Loucy (cell line): Measurements from ENCODE around the gene CELSR1.

ENCODE experiments used
- H2AFZ ChIP-seq: fragments of 200-600 bp; sonication (generic); 2 replicates; pipeline ENCODE4 v1.6.0; 2016; ENCODE audit warnings: antibody characterized with exemption, mild to moderate bottlenecking, low read length, moderate library complexity
- H3F3A ChIP-seq: fragments of 200-600 bp; 2 replicates; pipeline ENCODE4 v1.6.0; 2016; ENCODE audit warnings: antibody characterized with exemption, low read depth, mild to moderate bottlenecking
- H3K27me3 ChIP-seq: fragments of 200-600 bp; sonication (generic); 2 replicates; pipeline ENCODE4 v1.6.1; 2014; ENCODE audit warnings: low read length, mild to moderate bottlenecking; ENCODE audit not compliant: insufficient read depth, poor library complexity, severe bottlenecking
- H3K36me3 ChIP-seq: fragments of 200-600 bp; sonication (generic); 2 replicates; pipeline ENCODE4 v1.6.1; 2016; ENCODE audit warnings: low read length; ENCODE audit not compliant: insufficient read depth
- H3K4me1 ChIP-seq: fragments of 200-600 bp; sonication (generic); 2 replicates; pipeline ENCODE4 v1.5.1; 2014; ENCODE audit warnings: low read length, mild to moderate bottlenecking; ENCODE audit not compliant: insufficient read depth, poor library complexity, severe bottlenecking
- H3K4me2 ChIP-seq: fragments of 200-600 bp; sonication (generic); 2 replicates; pipeline ENCODE4 v1.6.0; 2014; ENCODE audit warnings: antibody characterized with exemption, low read length, low read depth, mild to moderate bottlenecking; ENCODE audit not compliant: poor library complexity, severe bottlenecking
- H3K4me3 ChIP-seq: fragments of 200-600 bp; sonication (generic); 2 replicates; pipeline ENCODE4 v1.5.1; 2014; ENCODE audit warnings: low read length, mild to moderate bottlenecking, mixed read lengths; ENCODE audit not compliant: poor library complexity, severe bottlenecking
- H3K79me2 ChIP-seq: fragments of 200-600 bp; sonication (generic); 2 replicates; pipeline ENCODE4 v1.6.1; 2014; ENCODE audit warnings: low read length; ENCODE audit not compliant: insufficient read depth
- H3K9ac ChIP-seq: fragments of 200-600 bp; sonication (generic); 2 replicates; pipeline ENCODE4 v1.6.0; 2014; ENCODE audit warnings: mild to moderate bottlenecking, low read depth, low read length, moderate library complexity; ENCODE audit not compliant: poor library complexity, severe bottlenecking
- H3K9me2 ChIP-seq: fragments of 200-600 bp; sonication (generic); replicated peaks from 2 replicates; pipeline ENCODE4 v1.6.1; 2016; ENCODE audit warnings: low read depth, low read length, mixed read lengths
- H3K9me3 ChIP-seq: fragments of 200-600 bp; sonication (generic); 2 replicates; pipeline ENCODE4 v1.6.1; 2014; ENCODE audit warnings: mild to moderate bottlenecking, antibody characterized with exemption, low read length, low read depth; ENCODE audit not compliant: insufficient read depth
- H4K20me1 ChIP-seq: fragments of 200-600 bp; sonication (generic); 2 replicates; pipeline ENCODE4 v1.6.0; 2014; ENCODE audit warnings: antibody characterized with exemption, low read length, mild to moderate bottlenecking; ENCODE audit not compliant: insufficient read depth, poor library complexity, severe bottlenecking
- EZH2phosphoT487 ChIP-seq: fragments of 200-600 bp; IDR thresholded peaks from 2 replicates; pipeline ENCODE4 v1.6.1; 2018; ENCODE audit warnings: antibody characterized with exemption, mild to moderate bottlenecking, moderate library complexity, borderline replicate concordance
- TF ChIP-seq, protein P1 (sequence below): fragments of 200-600 bp; sonication (generic); conservative IDR thresholded peaks from 2 replicates; pipeline ENCODE4 v1.5.1; 2014; ENCODE audit warnings: mild to moderate bottlenecking, antibody characterized with exemption, low read length

CELSR1 gene

DNA sequence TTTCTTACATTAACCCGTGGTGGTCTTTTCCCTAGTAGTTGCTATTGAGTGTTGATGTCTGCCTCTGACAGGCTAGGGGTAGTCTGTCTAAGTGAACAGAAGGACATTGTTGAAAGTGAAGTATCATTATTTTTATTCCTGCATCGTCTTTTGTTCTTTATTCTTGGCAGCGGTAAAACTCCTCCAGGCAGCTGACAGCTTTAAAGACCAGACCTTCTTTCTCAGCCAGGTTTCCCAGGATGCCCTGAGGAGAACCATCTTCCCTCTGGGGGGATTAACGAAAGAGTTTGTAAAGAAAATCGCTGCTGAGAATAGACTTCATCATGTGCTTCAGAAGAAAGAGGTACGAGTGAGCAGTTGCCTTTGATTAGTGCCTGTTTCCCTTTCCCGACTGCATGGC is 187.3 kb downstream of the CELSR1 start:
- Histone ChIP-seq H4K20me1 (peaks cover 6% of the 10 kb centered on the region), H3F3A (no peaks in the 10 kb centered on the region), H3K79me2 (no peaks in the 10 kb centered on the region), H3K4me3 (no peak overlapping the region), H2AFZ (no peak overlapping the region), H3K9me3 (no peaks in the 10 kb centered on the region), H3K27me3 (no peaks in the 10 kb centered on the region), H3K9ac (no peak overlapping the region), H3K4me2 (no peak overlapping the region), H3K9me2 (no peaks in the 10 kb centered on the region), H3K4me1 (peaks cover 13% of the 10 kb centered on the region), H3K36me3 (peaks cover 91% of the 10 kb centered on the region; the same call in 1 of the 2 replicates)
- TF ChIP-seq, protein P1, sequence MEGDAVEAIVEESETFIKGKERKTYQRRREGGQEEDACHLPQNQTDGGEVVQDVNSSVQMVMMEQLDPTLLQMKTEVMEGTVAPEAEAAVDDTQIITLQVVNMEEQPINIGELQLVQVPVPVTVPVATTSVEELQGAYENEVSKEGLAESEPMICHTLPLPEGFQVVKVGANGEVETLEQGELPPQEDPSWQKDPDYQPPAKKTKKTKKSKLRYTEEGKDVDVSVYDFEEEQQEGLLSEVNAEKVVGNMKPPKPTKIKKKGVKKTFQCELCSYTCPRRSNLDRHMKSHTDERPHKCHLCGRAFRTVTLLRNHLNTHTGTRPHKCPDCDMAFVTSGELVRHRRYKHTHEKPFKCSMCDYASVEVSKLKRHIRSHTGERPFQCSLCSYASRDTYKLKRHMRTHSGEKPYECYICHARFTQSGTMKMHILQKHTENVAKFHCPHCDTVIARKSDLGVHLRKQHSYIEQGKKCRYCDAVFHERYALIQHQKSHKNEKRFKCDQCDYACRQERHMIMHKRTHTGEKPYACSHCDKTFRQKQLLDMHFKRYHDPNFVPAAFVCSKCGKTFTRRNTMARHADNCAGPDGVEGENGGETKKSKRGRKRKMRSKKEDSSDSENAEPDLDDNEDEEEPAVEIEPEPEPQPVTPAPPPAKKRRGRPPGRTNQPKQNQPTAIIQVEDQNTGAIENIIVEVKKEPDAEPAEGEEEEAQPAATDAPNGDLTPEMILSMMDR: no peak
- TF ChIP-seq EZH2phosphoT487: no peak

DNA sequence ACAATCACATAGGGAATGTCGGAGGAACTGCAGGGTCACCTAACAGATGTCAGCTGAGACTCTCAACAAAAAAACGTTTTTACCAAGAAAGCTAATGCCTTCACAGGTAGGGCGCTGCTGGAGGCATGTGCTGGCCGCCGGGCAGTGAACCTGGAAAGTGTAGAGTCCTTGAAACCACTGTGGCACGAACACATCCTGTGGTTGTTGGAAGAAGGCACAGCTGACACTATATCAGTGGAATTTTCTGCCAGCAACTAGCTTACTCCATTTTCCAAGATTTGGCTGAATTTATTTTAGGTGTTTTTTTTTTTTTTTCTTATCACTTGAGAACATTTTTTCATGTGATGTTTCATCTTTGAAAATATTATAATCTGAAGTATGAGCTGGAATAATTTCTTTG is 187.7 kb downstream of the CELSR1 start:
- Histone ChIP-seq H3K9me2 (no peaks in the 10 kb centered on the region), H3K79me2 (no peaks in the 10 kb centered on the region), H3K9ac (no peak overlapping the region), H3K27me3 (no peaks in the 10 kb centered on the region), H3F3A (no peaks in the 10 kb centered on the region), H3K4me1 (peaks cover 13% of the 10 kb centered on the region), H4K20me1 (peaks cover 6% of the 10 kb centered on the region), H3K4me2 (no peak overlapping the region), H2AFZ (no peak overlapping the region), H3K9me3 (no peaks in the 10 kb centered on the region), H3K4me3 (no peak overlapping the region), H3K36me3 (peaks cover 92% of the 10 kb centered on the region; the same call in 1 of the 2 replicates)
- TF ChIP-seq, protein P1: no peak
- TF ChIP-seq EZH2phosphoT487: no peak

DNA sequence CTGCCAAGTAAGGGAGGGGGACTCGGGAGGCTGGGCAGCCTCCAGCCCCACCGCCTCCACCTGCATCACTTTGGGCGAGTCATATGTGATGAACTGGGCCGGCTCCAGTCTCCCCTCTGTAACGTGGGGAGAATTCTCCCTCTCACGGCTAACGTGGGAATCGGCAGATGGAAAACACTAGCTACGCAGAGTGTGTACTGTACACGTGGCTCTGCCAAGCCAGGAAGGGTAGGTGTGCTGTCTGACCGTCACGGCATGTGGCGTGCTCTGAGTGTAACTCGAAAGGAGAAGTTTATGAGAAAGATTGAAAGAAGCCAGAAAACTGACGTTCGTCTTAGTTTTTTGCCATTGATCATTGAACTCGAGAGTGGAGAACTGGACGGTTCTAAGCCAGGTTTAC is 188.2 kb downstream of the CELSR1 start:
- Histone ChIP-seq H3K27me3 (no peaks in the 10 kb centered on the region), H3K9me3 (no peaks in the 10 kb centered on the region), H3K9me2 (no peaks in the 10 kb centered on the region), H3K4me1 (peaks cover 13% of the 10 kb centered on the region), H3K9ac (no peak overlapping the region), H3K4me2 (no peak overlapping the region), H3K79me2 (no peaks in the 10 kb centered on the region), H3K4me3 (no peak overlapping the region), H3F3A (no peaks in the 10 kb centered on the region), H2AFZ (no peak overlapping the region), H4K20me1 (peaks cover 6% of the 10 kb centered on the region), H3K36me3 (peaks cover 90% of the 10 kb centered on the region; the same call in 1 of the 2 replicates)
- TF ChIP-seq, protein P1: no peak
- TF ChIP-seq EZH2phosphoT487: no peak
